ENCODE data around the gene BTBD7.
A peak's percentile ranks its signal among the peaks of the same experiment; 100 is the strongest.

DNA sequence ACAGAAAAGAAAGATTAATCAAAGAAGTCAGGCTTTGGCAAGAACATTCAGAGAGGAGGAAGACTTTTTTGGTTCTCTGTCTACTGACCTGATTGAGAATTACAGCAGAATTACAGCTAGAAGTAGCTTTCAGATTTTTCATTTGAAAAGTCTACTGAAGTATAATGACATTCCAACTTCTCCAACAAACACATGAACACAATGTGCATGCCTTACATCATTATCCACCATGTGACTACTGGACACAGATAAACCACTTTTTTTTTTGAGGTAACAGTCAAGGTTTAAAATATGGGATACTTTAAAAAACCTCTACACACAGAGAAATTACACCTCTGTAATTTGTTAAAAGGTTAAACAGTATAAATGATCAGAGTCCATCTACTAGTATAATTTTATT lies 12.3 kb downstream of the BTBD7 start:
- TF ChIP-seq, protein P1, sequence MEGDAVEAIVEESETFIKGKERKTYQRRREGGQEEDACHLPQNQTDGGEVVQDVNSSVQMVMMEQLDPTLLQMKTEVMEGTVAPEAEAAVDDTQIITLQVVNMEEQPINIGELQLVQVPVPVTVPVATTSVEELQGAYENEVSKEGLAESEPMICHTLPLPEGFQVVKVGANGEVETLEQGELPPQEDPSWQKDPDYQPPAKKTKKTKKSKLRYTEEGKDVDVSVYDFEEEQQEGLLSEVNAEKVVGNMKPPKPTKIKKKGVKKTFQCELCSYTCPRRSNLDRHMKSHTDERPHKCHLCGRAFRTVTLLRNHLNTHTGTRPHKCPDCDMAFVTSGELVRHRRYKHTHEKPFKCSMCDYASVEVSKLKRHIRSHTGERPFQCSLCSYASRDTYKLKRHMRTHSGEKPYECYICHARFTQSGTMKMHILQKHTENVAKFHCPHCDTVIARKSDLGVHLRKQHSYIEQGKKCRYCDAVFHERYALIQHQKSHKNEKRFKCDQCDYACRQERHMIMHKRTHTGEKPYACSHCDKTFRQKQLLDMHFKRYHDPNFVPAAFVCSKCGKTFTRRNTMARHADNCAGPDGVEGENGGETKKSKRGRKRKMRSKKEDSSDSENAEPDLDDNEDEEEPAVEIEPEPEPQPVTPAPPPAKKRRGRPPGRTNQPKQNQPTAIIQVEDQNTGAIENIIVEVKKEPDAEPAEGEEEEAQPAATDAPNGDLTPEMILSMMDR (conservative IDR thresholded peaks at IDR 0.05; ENCODE audit: low read depth, low read length), result no peak
- no peak for TF ChIP-seq CEBPB (IDR thresholded peaks at IDR 0.05; ENCODE audit: low read depth, low read length)
- no peak for TF ChIP-seq CHD1 (IDR thresholded peaks at IDR 0.05; ENCODE audit: low read depth, low read length)
- no peak for TF ChIP-seq MAZ (IDR thresholded peaks at IDR 0.05; ENCODE audit: borderline replicate concordance, low read depth, low read length)
- TF ChIP-seq POLR2A (IDR thresholded peaks at IDR 0.05; ENCODE audit: low read depth, low read length), result no peak
- no peak for TF ChIP-seq RAD21 (IDR thresholded peaks at IDR 0.05; ENCODE audit: low read length)
- TF ChIP-seq, protein P2, sequence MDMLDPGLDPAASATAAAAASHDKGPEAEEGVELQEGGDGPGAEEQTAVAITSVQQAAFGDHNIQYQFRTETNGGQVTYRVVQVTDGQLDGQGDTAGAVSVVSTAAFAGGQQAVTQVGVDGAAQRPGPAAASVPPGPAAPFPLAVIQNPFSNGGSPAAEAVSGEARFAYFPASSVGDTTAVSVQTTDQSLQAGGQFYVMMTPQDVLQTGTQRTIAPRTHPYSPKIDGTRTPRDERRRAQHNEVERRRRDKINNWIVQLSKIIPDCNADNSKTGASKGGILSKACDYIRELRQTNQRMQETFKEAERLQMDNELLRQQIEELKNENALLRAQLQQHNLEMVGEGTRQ (IDR thresholded peaks at IDR 0.05; ENCODE audit: low read depth, low read length), result 0 out of 2 replicates have a peak, but pooled peaks have one; percentile 46
- no peak for TF ChIP-seq RFX5 (IDR thresholded peaks at IDR 0.05; ENCODE audit: low read depth, low read length)
- TF ChIP-seq, protein P3, sequence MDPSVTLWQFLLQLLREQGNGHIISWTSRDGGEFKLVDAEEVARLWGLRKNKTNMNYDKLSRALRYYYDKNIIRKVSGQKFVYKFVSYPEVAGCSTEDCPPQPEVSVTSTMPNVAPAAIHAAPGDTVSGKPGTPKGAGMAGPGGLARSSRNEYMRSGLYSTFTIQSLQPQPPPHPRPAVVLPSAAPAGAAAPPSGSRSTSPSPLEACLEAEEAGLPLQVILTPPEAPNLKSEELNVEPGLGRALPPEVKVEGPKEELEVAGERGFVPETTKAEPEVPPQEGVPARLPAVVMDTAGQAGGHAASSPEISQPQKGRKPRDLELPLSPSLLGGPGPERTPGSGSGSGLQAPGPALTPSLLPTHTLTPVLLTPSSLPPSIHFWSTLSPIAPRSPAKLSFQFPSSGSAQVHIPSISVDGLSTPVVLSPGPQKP (IDR thresholded peaks at IDR 0.05; ENCODE audit: borderline replicate concordance, low read depth, low read length), result no peak
- no peak for TF ChIP-seq SMC3 (IDR thresholded peaks at IDR 0.05; ENCODE audit: low read depth, low read length)

Data from IMR-90 (cell line).